SK-N-SH (cell line): ENCODE data around the gene HLA-DMA. TPM values are rescaled to one million over a fixed set of nuclear protein-coding genes. Genes with fewer than 3 reads are reported as not detected.
A peak's percentile ranks its signal among the peaks of the same experiment; 100 is the strongest.

Experiments
- CTCF ChIA-PET: fragments of 300-600, 350-600 bp; formaldehyde crosslinking; extraction: SDS; loops from one replicate; lab custom pipeline; 2021; lab: Yijun Ruan, JAX
- POLR2A ChIA-PET: fragments of 350-600 bp; sonication (Branson Sonifier 250); formaldehyde crosslinking; extraction: SDS; loops from one replicate; lab custom pipeline; 2020; ENCODE audit warnings: antibody characterized with exemption, inconsistent platforms; lab: Yijun Ruan, JAX
- DNase-seq: peaks from one replicate; pipeline ENCODE4 v3.0.0; 2012
- H2AFZ ChIP-seq: fragments of 200-600 bp; sonication (generic); 2 replicates; pipeline ENCODE4 v1.8.1; 2016; ENCODE audit warnings: antibody characterized with exemption, mild to moderate bottlenecking, low read depth
- H3F3A ChIP-seq: fragments of 200-600 bp; sonication (generic); replicated peaks from 2 replicates; pipeline ENCODE3; 2016; ENCODE audit warnings: antibody characterized with exemption, mild to moderate bottlenecking; ENCODE audit not compliant: insufficient read depth
- H3K27ac ChIP-seq, 2 experiments: fragments of 200-500 bp in 1 of 2; fragments of 200-600 bp in 1 of 2; sonication (Bioruptor generic) in 1 of 2; sonication (generic), shearing (Covaris generic) in 1 of 2; 2 replicates each; pipeline versions ENCODE4 v1.5.1 to v1.6.1; 2014 to 2016; ENCODE audit warnings: low read depth in 2 of 2, inconsistent platforms in 1 of 2, low read length in 1 of 2, mild to moderate bottlenecking in 1 of 2, mixed read lengths in 1 of 2
- H3K27me3 ChIP-seq: fragments of 200-600 bp; sonication (generic), shearing (Covaris generic); 2 replicates; pipeline ENCODE4 v1.6.1; 2016; ENCODE audit warnings: mixed run types; ENCODE audit not compliant: insufficient read depth
- H3K36me3 ChIP-seq, 2 experiments: fragments of 200-500 bp in 1 of 2; fragments of 200-600 bp in 1 of 2; sonication (Bioruptor generic) in 1 of 2; sonication (generic) in 1 of 2; replicated peaks in 1 of 2; 2 replicates each; pipeline versions ENCODE3 to v1.5.1; 2014 to 2016; ENCODE audit warnings: low read length in 1 of 2, mild to moderate bottlenecking in 1 of 2; ENCODE audit not compliant: insufficient read depth in 2 of 2, control insufficient read depth in 1 of 2
- H3K4me1 ChIP-seq, 2 experiments: fragments of 200-500 bp in 1 of 2; fragments of 200-600 bp in 1 of 2; sonication (Bioruptor generic) in 1 of 2; sonication (generic), shearing (Covaris generic) in 1 of 2; 2 replicates each; pipeline versions ENCODE4 v1.5.1 to v1.6.1; 2014 to 2016; ENCODE audit warnings: low read depth in 1 of 2, low read length in 1 of 2, mixed run types in 1 of 2; ENCODE audit not compliant: insufficient read depth in 2 of 2, control insufficient read depth in 1 of 2
- H3K4me2 ChIP-seq: fragments of 200-600 bp; sonication (generic), shearing (Covaris generic); 2 replicates; pipeline ENCODE4 v1.6.1; 2017; ENCODE audit warnings: mixed run types
- H3K4me3 ChIP-seq, 2 experiments: fragments of 200-500 bp in 1 of 2; fragments of 200-600 bp in 1 of 2; sonication (Bioruptor generic) in 1 of 2; sonication (generic), shearing (Covaris generic) in 1 of 2; 2 replicates each; pipeline versions ENCODE4 v1.5.1 to v1.8.1; 2014 to 2016; ENCODE audit warnings: low read depth in 2 of 2, inconsistent platforms in 1 of 2, low read length in 1 of 2, mild to moderate bottlenecking in 1 of 2, mixed read lengths in 1 of 2, moderate library complexity in 1 of 2
- H3K79me2 ChIP-seq: fragments of 200-600 bp; sonication (generic); 2 replicates; pipeline ENCODE4 v1.8.1; 2017; ENCODE audit warnings: mild to moderate bottlenecking; ENCODE audit not compliant: insufficient read depth
- H3K9ac ChIP-seq: fragments of 200-600 bp; sonication (generic); 2 replicates; pipeline ENCODE4 v1.6.1; 2017; ENCODE audit warnings: mixed run types
- H3K9me2 ChIP-seq: fragments of 200-600 bp; sonication (generic); 2 replicates; pipeline ENCODE4 v1.6.1; 2017; ENCODE audit warnings: mixed run types
- H3K9me3 ChIP-seq: fragments of 200-600 bp; sonication (generic); 2 replicates; pipeline ENCODE4 v1.6.1; 2017; ENCODE audit warnings: mixed run types, mild to moderate bottlenecking, moderate library complexity
- H4K20me1 ChIP-seq: fragments of 200-600 bp; sonication (generic); 2 replicates; pipeline ENCODE4 v1.6.1; 2017; ENCODE audit warnings: mild to moderate bottlenecking, mixed run types; ENCODE audit not compliant: insufficient read depth
- EP300 ChIP-seq, 2 experiments: IDR thresholded peaks; 2 replicates each; pipeline versions ENCODE4 v1.4.0 to v1.6.1; 2012; ENCODE audit warnings: borderline replicate concordance in 1 of 2, low read depth in 1 of 2, low read length in 1 of 2
- FOXM1 ChIP-seq: IDR thresholded peaks from 2 replicates; pipeline ENCODE4 v1.4.0; 2012; ENCODE audit warnings: low read depth, mild to moderate bottlenecking
- GATA2 ChIP-seq: sonication (generic); formaldehyde crosslinking; IDR thresholded peaks from 2 replicates; pipeline ENCODE4 v1.5.0; 2020; ENCODE audit warnings: mild to moderate bottlenecking, missing genetic modification reagents
- MEF2A ChIP-seq: IDR thresholded peaks from 2 replicates; pipeline ENCODE4 v1.4.0; 2012; ENCODE audit warnings: low read depth, borderline replicate concordance
- MXI1 ChIP-seq: IDR thresholded peaks from 2 replicates; pipeline ENCODE4 v1.6.1; 2012; ENCODE audit warnings: mild to moderate bottlenecking, low read depth, low read length, improper control_type of control experiment
- POLR2AphosphoS5 ChIP-seq: IDR thresholded peaks from 2 replicates; pipeline ENCODE4 v1.6.1; 2012; ENCODE audit warnings: low read depth, low read length
- SIN3A ChIP-seq: IDR thresholded peaks from 2 replicates; pipeline ENCODE4 v1.6.1; 2012; ENCODE audit warnings: low read depth, mild to moderate bottlenecking, low read length, moderate library complexity, borderline replicate concordance
- SMC3 ChIP-seq: IDR thresholded peaks from 2 replicates; pipeline ENCODE4 v1.6.1; 2012; ENCODE audit warnings: low read depth, low read length, improper control_type of control experiment
- TCF12 ChIP-seq: IDR thresholded peaks from 2 replicates; pipeline ENCODE4 v1.4.0; 2012
- TEAD4 ChIP-seq: IDR thresholded peaks from 2 replicates; pipeline ENCODE4 v1.4.0; 2012; ENCODE audit warnings: mild to moderate bottlenecking, borderline replicate concordance; ENCODE audit not compliant: insufficient read depth
- YY1 ChIP-seq: IDR thresholded peaks from 2 replicates; pipeline ENCODE4 v1.4.0; 2012; ENCODE audit warnings: low read depth, mild to moderate bottlenecking
- WGBS: methylation state at CpG from one replicate; pipeline ENCODE4 v1.1.6; 2017; ENCODE audit warnings: low lambda C conversion rate; 5-methylcytosine and 5-hydroxymethylcytosine counted together
- polyA plus RNA-seq, 3 experiments: library from polyadenylated mRNA; depleted of rRNA; stranded (reverse); fragments of >200 nt; gene quantifications; 2 replicates each; pipeline ENCODE4 v1.2.3, GENCODE V29; 2012
- TF ChIP-seq, protein P1 (sequence below): IDR thresholded peaks from 2 replicates; pipeline ENCODE4; 2012
- TF ChIP-seq, protein P2 (sequence below): fragments of 150-350 bp; IDR thresholded peaks from 2 replicates; pipeline ENCODE4 v1.6.1; 2017; ENCODE audit warnings: antibody characterized with exemption, low read length, low read depth, borderline replicate concordance

The HLA-DMA gene
- polyA plus RNA-seq, 1 of the 3 experiments (the other 2 are of a cell fraction) = 1.2 TPM

DNA sequence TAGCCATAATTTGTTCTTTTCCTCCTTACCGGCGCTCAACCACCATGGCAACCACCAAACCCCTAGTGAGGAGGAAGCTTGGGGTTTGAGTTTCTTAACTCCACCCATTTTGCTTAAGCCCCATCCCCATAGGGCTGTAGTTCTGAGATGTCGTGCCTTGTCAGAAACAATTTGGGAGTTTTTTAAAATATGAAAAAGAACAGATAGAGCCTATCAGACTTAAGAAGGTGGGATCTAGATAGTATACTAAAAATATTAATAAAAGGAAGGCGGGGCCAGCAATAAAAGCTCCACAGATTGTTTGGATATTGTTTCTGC is 21.1 kb upstream of the HLA-DMA start:
- DNase-seq = peak; percentile 54

DNA sequence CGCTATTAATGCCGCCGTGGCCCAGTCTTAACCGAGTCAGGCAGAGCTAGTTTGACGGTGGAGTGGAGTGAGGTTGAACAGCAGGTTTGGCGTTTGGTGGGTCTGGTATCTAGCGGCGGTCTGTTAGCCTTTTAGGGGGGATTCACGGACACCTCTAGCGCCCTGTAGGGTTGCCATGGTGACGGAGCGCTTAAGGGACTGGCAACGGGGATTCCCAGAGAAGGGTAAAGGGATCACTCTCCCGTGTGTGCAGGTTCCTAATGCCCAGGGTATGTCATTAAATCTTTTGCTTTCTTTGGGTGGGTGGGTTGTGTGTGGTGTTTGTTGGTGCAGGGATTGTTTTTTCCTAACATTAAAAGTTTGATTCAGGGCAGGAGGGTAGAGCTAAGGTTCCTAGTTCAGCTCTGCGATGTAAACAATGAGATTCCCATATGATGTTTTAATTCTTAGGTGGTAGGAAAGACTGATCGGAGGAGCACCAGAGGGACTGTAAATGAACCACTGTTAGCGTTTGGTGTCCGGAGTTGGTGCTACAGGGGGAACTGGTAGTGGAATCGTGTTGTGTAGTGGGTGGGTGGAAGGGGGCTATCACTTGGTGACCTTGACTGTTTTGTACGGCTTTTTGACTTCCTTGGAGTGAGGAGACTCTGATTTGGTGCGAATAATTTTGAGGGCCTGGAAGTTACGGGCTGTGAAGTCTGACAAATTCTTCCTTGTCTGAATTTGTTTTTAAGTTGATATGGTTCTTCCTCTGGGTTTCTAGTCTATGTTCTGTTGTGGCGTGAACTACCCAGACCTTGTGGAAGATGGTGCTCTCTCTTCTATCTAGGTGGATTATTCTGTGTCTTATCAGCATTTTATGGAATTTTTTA is 20.5 kb upstream of the HLA-DMA start:
- Histone ChIP-seq H3K79me2 (peaks cover 80% of the 10 kb centered on the region), H3K9ac (peak overlapping the region; percentile 92), H3K4me1 (peaks cover 24 to 25% of the 10 kb centered on the region in 2 experiments; a peak in 3 of 4 replicates), H3K27me3 (no peaks in the 10 kb centered on the region), H4K20me1 (peaks cover 63% of the 10 kb centered on the region), H3K36me3 (peaks cover 57 to 66% of the 10 kb centered on the region in 2 experiments), H3K9me2 (no peaks in the 10 kb centered on the region), H3K4me2 (peak overlapping the region; percentile 94), H3F3A (peaks cover 66% of the 10 kb centered on the region), H2AFZ (no peak overlapping the region), H3K9me3 (no peaks in the 10 kb centered on the region), H3K4me3 (peak overlapping the region; percentile 62 to 88), H3K27ac (peak overlapping the region; percentile 74 to 76)
- no peak for DNase-seq
- under 1% methylated on average over 23 of the region's 23 CpGs for WGBS
- TF ChIP-seq MEF2A = no peak
- TF ChIP-seq SIN3A = 0 out of 2 replicates have a peak, but pooled peaks have one; percentile 40
- TF ChIP-seq GATA2 = no peak
- no peak for TF ChIP-seq EP300 (IDR thresholded peaks at IDR 0.05; ENCODE audit: borderline replicate concordance in 1 of 2, low read depth in 1 of 2, low read length in 1 of 2)
- no peak for TF ChIP-seq FOXM1
- TF ChIP-seq TCF12 = no peak
- TF ChIP-seq TEAD4 = no peak
- peak; percentile 9; the same call in 1 of the 2 replicates for TF ChIP-seq POLR2AphosphoS5
- peak; percentile 5; the same call in 1 of the 2 replicates for TF ChIP-seq MXI1
- TF ChIP-seq SMC3 = no peak
- TF ChIP-seq, protein P1, sequence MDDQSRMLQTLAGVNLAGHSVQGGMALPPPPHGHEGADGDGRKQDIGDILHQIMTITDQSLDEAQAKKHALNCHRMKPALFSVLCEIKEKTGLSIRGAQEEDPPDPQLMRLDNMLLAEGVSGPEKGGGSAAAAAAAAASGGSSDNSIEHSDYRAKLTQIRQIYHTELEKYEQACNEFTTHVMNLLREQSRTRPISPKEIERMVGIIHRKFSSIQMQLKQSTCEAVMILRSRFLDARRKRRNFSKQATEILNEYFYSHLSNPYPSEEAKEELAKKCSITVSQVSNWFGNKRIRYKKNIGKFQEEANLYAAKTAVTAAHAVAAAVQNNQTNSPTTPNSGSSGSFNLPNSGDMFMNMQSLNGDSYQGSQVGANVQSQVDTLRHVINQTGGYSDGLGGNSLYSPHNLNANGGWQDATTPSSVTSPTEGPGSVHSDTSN = no peak; the same call in 1 of the 2 replicates
- ChIA-PET POLR2A (interaction anchor here (1.0 to 4.7 kb wide), 6 partner anchors 9 to 1432 kb away, joined by 6 to 50 read pairs (median 11); partner anchors contain the start of genes DDX39B and TAP2), CTCF (interaction anchor here (1.2 to 12.0 kb wide), 7 partner anchors 9 to 105 kb away, joined by 4 to 203 read pairs (median 21); partner anchors contain the start of gene HLA-DMA)

More for the DNA sequence above, 21.1 kb upstream of the HLA-DMA start:
- H3K9me3 ChIP-seq = no peaks in the 10 kb centered on the region
- H3K36me3 ChIP-seq = peaks cover 62 to 72% of the 10 kb centered on the region in 2 experiments
- ChIA-PET POLR2A (interaction anchor here (1.2 to 4.7 kb wide), 3 partner anchors 8 to 80 kb away, joined by 6 to 50 read pairs (median 42); no protein-coding TSS in a partner anchor), CTCF (interaction anchor here (0.9 to 12.0 kb wide), 8 partner anchors 10 to 275 kb away, joined by 3 to 203 read pairs (median 14); partner anchors contain the start of gene HLA-DMA)
- no peaks in the 10 kb centered on the region for H3K9me2 ChIP-seq
- H3K9ac ChIP-seq = peak overlapping the region; percentile 92
- peak overlapping the region; percentile 62 to 88 for H3K4me3 ChIP-seq
- H4K20me1 ChIP-seq = peaks cover 69% of the 10 kb centered on the region
- H3K4me2 ChIP-seq = peak overlapping the region; percentile 94
- peaks cover 72% of the 10 kb centered on the region for H3F3A ChIP-seq
- peak overlapping the region in 1 of 2 experiments; percentile 74; a peak in 2 of 4 replicates for H3K27ac ChIP-seq
- H3K4me1 ChIP-seq = peaks cover 24 to 25% of the 10 kb centered on the region in 2 experiments; a peak in 3 of 4 replicates
- TF ChIP-seq YY1 (no peak), MXI1 (peak; percentile 24; the same call in 1 of the 2 replicates)
- TF ChIP-seq, protein P2, sequence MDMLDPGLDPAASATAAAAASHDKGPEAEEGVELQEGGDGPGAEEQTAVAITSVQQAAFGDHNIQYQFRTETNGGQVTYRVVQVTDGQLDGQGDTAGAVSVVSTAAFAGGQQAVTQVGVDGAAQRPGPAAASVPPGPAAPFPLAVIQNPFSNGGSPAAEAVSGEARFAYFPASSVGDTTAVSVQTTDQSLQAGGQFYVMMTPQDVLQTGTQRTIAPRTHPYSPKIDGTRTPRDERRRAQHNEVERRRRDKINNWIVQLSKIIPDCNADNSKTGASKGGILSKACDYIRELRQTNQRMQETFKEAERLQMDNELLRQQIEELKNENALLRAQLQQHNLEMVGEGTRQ = no peak
- WGBS = under 1% methylated on average over 4 of the region's 4 CpGs
- peaks cover 84% of the 10 kb centered on the region for H3K79me2 ChIP-seq
- H3K27me3 ChIP-seq = no peaks in the 10 kb centered on the region
- H2AFZ ChIP-seq = no peak overlapping the region
